ENCODE measurements around the gene CNEP1R1. TPM values are rescaled to one million over a fixed set of nuclear protein-coding genes. Genes with fewer than 3 reads are reported as not detected.

The CNEP1R1 gene
- total RNA-seq, 1 experiment from 2014 or later: 18.5 TPM

DNA sequence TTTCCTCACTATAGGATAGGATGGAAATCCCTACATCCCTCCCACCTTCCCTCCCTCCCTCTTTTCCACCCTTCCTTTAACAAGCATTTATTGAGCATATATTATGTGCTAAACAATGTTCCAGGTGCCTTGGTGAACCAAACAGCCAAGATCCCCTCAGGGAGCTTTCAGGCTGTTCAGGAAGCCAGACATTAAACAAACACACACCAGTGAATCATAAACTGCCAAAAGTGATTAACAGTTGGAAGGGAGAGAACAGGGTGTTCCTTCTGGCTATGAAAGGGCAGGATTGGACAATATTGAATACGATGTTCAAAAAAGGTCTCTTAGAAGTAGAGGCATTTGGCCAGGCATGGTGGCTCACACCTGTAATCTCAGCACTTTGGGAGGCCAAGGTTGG is 22.8 kb upstream of the CNEP1R1 start:
- no peak for DNase-seq
- Histone ChIP-seq H4K91ac (ENCODE audit: insufficient read length, low read depth, low read length) (no peak overlapping the region), H3K4me1 (ENCODE audit: insufficient read depth, low read length) (no peaks in the 10 kb centered on the region), H2BK12ac (ENCODE audit: insufficient read length, low read depth, low read length) (no peak overlapping the region), H3K79me1 (ENCODE audit: insufficient read depth, low read depth, low read length, poor library complexity, severe bottlenecking) (no peaks in the 10 kb centered on the region), H3K23ac (ENCODE audit: insufficient read length, low read depth, low read length) (no peak overlapping the region), H3T11ph (ENCODE audit: low read length) (no peak overlapping the region), H3K27ac (ENCODE audit: insufficient read length, low read depth, low read length) (no peak overlapping the region), H3K4ac (ENCODE audit: low read depth, low read length) (no peak overlapping the region), H3K4me2 (ENCODE audit: insufficient read depth, insufficient read length, low read length) (no peak overlapping the region), H3K18ac (ENCODE audit: insufficient read length, low read depth, low read length) (no peak overlapping the region), H4K20me1 (ENCODE audit: control insufficient read depth, insufficient read depth, insufficient read length) (no peaks in the 10 kb centered on the region), H2BK15ac (ENCODE audit: low read depth, low read length) (no peak overlapping the region), H2AK5ac (ENCODE audit: insufficient read length, low read length) (no peak overlapping the region), H4K5ac (ENCODE audit: insufficient read length, low read depth, low read length) (no peak overlapping the region), H3K79me2 (ENCODE audit: insufficient read depth, low read length) (no peaks in the 10 kb centered on the region), H3K27me3 (ENCODE audit: insufficient read depth, low read length) (no peaks in the 10 kb centered on the region), H2AFZ (ENCODE audit: low read length) (no peak overlapping the region), H2BK20ac (ENCODE audit: low read depth, low read length, poor library complexity, severe bottlenecking) (no peak overlapping the region), H3K14ac (ENCODE audit: insufficient read depth, low read length) (no peak overlapping the region), H3K9me3 (ENCODE audit: control insufficient read depth, low read depth, low read length) (no peaks in the 10 kb centered on the region), H2BK5ac (ENCODE audit: insufficient read length, low read length) (no peak overlapping the region), H3K56ac (ENCODE audit: insufficient read length, low read depth, low read length) (no peak overlapping the region), H3K9ac (ENCODE audit: extremely low read depth, insufficient read length, low read length) (no peak overlapping the region), H4K8ac (replicated peaks; ENCODE audit: insufficient read length, low read depth, low read length) (no peak overlapping the region), H2BK120ac (ENCODE audit: low read depth, low read length, poor library complexity, severe bottlenecking) (no peak overlapping the region), H3K23me2 (ENCODE audit: insufficient read length, low read depth, low read length, poor library complexity, severe bottlenecking) (peaks cover 3% of the 10 kb centered on the region)
- Mint-ChIP-seq H3K4me3 (no peak overlapping the region), H3K27ac (no peak overlapping the region), H3K9me3 (peaks cover 0 to 5% of the 10 kb centered on the region in 2 experiments; a peak in 2 of 5 replicates), H3K4me1 (no peaks in the 10 kb centered on the region), H3K27me3 (ENCODE audit: low read depth) (peaks cover 9% of the 10 kb centered on the region), H3K36me3 (ENCODE audit: insufficient read depth in 1 of 3, low read depth in 3 of 3) (no peaks in the 10 kb centered on the region; a peak in 1 of 7 replicates)
- no CpG with 5 or more reads among the region's 1 CpG for WGBS (ENCODE audit: extremely low coverage, insufficient read length, low lambda C conversion rate)
- no peak for TF ChIP-seq CTCF (conservative IDR thresholded peaks at IDR 0.05)

Data from H9 (cell line).